ENCODE data around the gene SERPINB6.
"Not testable (repeated sequence)": the region's sequence is repeated elsewhere in the genome, so short reads cannot be mapped to it uniquely, and the experiment has no call there.

SERPINB6 gene

DNA sequence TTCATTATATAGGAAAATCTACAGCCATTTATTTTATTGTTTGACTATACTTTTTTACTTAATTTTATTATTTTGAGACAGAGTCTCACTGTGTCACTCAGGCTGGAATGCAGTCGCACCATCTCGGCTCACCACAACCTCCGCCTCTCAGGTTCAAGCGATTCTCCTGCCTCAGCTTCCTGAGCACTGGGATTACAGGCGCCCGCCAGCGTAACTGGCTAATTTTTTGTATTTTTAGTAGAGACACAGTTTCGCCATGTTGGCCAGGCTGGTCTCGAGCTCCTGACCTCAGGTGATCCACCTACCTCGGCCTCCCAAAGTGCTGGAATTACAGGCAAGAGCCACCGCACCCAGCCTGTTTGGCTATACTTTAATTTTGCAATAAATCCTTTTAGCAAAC lies 38.5 kb downstream of the SERPINB6 start:
- not testable (repeated sequence) for DNase-seq

GRCh38 chr6:2931970-2932748 lies 39.2 kb downstream of the SERPINB6 start:
- peak; percentile 93 for DNase-seq

- no peak for DNase-seq
Measured at GRCh38 chr6:2931055-2931454, 40.3 kb downstream of the SERPINB6 start.

- DNase-seq: not testable (repeated sequence)
Measured at GRCh38 chr6:2927931-2928330, 43.4 kb downstream of the SERPINB6 start.

DNA sequence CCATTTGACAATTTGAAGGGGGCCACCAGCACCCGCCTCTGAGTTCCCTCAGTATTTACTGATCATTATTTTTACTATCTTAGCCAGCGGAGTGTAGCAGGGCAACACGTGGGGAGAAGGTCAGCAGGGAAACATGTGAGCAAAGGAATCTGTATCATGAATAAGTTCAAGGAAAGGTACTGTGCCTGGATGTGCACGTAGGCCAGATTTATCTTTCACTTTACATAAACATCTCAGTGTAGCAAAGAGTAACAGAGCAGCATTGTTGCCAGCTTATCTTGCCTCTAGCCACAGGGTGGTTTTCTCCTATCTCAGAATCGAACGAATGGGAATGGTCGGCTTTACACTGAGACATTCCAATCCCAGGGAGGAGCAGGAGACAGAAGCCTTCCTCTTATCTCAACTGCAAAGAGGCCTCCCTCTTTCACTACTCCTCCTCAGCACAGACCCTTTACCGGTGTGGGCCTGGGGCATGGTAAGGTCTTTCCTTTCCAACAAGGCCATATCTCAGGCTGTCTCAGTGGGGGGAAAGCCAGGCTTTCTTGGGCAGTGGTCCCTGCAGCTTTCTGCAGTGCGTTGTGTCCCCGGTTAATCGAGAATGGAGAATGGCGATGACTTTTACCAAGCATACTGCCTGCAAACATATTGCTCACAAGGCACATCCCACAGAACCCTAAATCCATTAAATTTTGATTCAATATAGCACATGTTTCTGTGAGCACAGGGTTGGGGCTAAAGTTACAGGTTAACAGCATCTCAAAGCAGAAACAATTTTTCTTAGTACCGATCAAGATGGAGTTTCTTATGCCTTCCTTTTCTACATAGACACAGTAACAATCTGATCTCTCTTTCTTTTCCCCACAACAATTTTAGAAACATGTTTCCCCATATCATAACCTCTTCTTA lies 45.3 kb downstream of the SERPINB6 start:
- not testable (repeated sequence) for DNase-seq

DNA sequence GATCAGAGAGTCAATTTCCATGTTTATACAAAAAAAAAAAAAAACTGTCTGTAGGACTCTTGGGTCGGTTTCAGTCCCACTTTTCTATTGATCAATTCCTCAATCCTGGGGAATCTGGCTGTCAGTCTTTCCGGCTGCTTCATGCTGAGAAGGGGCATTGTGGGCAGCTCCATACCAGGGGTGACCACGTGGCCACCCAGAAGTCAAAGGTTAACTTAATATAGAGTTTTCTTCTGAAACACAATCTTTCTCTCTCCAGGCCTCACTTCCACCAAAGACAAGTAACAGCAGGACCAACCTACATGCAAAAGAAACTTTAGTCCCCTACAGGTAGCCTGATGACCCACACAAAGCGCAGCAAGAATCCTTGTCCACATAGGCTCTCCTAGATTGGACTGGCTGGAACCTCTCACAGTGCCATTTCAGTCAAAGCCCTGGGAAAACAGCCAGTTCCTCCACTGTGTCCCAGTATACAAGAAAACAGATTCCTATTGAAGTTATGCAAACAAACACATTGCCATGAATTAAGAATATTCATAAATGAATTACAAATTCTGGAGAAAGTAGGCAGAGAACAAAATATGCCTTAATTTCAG lies 49.7 kb downstream of the SERPINB6 start:
- no peak for DNase-seq

DNA sequence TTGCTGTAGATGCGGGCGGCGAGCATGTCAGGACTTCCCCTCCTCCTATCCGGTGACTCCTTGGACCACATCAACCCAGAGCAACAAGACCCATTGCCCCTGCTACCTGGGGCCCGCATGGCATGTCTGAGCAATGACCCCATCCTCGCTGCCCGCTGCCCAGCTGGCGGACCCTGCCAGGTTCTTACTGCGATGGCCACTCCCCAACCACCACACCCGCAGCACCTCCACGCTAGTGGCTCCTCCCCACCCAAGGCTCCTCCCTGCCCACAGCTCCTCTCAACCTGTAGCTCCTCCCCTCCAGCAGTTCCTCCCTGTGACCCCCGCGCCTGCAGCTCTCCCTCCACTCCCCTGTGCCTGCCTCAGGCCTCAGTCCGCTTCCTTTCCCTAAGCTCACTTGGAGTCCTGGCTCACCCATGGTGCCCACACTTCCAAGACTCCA lies 50.7 kb downstream of the SERPINB6 start:
- DNase-seq: no peak

- no peak for DNase-seq
Measured at GRCh38 chr6:2919886-2920285, 51.5 kb downstream of the SERPINB6 start.

DNA sequence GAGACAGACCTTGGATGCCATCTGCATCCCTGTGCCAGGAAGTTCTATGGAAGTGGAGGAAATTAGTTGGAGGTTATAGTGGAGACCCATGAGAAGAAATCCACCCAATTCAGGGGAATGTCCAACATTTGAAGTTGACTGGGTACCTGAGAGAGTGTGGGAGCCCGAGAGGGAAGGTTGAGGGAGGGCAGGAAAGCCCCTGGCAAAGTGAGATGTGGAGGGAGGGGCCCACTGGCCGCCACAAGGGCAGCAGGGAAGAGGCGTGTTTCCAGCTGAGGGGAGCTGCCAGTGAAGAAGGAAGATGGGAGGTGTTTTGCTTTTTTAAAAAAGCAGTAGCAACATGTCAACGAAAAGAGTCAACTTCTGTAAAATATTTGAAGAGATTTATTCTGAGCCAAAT lies 52.0 kb downstream of the SERPINB6 start:
- DNase-seq: no peak

DNA sequence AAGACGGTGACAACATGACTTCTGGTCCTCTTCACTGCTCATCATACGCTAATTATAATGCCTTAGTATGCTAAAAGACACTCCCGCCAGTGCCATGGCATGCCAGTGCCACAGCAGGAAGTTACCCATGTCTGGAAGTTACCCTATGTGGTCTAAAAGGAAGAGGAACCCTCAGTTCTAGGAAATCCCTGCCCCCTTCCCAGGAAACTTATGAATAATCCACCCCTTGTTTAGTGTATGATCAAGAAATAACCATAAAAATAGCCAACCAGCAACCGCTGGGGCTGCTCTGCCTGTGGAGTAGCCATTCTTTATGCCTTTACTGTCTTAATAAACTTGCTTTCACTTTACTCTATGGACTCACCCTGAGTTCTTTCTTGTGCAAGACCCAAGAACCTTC lies 52.4 kb downstream of the SERPINB6 start:
- peak; percentile 42 for DNase-seq

DNA sequence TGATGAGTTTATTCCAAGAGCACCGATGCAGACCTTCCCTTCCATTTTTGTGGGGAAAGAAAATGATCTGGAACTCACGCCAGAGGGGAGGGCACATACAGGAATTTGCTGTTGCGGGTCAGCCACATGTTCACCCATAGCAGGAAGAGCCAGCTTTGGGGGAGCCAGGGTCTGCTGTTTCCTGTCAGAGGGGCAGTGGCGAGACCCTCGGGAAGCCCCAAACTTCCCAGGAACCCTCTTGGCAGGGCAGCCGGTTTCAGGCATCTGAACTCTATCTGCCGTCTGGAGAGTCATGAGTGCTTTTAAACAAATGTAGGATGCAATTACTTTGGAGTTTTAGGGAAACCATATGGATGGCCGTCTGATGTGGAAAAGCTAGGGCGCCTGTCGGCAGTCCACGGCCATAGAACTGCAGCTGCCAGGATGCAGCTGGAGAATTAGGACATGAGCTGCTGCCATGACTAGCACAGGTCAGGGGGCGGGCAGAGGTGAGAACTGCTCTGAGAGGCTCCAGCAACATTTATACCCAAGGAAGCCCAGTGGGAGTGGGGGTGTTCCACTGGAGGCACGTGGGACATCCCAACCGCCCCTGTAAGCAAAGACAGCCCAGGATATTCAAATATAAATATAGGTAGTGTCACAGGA lies 53.4 kb downstream of the SERPINB6 start:
- DNase-seq: no peak

DNA sequence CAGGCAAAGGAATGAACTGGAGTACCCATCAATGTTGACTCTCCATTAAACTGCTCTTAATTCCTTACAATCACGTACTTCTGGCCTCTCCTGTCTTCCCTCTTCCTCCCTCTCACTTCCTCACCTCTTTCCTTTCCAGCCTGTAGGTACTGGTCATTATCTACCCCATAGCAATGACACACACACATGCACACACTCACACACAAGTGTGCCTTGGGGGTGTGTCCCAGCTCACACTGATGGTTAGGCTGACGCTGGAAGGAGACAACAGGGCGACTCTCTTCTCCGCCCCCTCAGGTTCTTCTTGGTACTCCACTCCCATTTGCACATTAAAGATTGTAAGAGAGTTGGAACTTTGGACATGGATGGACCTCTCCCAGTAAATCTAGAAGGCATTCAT lies 54.3 kb downstream of the SERPINB6 start:
- no peak for DNase-seq

DNA sequence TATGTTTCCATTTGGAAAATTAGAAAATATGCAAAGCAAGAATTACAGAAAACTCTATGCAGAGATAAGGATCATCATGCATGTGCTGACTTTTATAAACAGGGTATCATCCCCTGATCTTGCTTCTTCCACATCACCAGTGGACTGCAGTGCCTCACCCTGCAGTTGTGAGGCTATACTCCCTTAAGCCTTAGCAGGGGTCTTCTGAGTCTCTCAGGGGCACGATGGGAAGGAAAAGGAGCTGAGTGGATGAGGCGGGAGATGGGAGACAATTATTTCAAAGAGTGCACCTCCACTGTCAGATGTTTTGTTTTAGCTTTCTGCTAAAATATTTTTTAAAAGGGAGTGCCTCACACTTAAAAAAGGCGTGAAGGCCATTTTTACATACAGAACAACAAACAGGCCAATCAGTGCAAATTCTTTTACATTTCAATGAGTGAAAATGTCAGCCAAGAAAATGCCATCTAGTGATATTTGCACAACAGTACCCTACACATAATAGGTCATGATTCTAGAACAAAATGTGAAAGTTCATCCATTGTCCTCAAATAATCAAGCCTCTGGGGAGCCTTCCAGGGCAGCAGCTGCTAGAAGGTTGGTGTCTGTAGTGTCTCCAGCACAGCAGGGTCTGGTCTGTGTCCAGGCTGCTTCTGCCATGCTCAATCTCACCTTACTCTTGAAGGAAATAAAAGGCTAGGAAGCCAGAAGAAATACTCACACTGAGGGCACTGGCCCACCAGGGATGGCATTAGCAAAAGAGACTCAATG lies 55.0 kb downstream of the SERPINB6 start:
- no peak for DNase-seq

DNA sequence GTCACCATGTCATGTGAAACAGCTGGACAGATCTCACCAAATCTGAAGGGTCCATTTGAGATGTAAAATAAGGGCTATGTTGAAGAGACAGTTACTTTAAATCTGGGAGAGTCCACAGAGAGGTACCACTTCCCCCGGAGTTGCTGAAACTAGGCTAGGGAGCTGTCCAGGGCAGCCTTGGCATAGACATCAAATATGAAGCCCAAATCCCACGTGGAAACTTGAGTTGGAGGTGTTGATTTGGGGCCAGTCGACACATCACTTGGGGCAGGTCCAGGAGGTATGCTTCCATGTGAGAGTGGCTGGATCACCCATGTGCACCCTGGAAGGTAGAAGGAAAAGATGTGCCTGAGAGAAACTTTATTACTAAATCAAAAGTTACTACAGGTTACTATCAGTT lies 56.2 kb downstream of the SERPINB6 start:
- DNase-seq: no peak

- no peak for DNase-seq
Measured at GRCh38 chr6:2914318-2914660, 57.1 kb downstream of the SERPINB6 start.

DNA sequence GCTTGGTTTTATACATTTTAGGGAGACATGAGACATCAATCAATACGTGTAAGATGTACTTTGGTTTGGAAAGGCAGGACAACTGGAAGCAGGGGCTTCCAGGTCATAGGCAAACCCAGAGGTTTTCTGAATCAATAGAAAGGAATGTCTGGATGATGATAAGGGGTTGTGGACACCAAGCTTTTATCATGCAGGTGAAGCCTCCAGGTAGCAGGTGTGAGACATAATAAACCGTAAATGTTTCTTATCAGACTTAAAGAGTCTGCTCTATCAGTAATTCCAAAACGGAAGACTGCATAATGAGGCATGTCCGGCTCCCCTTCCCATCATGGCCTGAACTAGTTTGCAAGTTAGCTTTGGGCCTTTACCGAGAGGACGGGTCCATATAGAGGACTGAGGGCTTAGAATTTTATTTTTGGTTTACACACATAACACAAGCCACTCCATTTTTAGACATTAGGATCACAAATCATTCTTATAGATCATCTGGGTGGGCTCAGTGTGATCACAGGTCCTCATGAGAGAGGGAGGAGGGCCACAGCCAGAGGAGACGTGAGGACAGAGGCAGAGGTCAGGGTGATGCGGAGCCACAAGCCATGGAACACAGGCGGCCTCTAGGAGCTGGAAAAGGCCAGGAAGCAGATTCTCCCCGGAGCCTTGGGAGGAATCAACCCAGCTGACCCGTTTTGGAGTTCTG lies 57.6 kb downstream of the SERPINB6 start:
- no peak for DNase-seq

- no peak for DNase-seq
Measured at GRCh38 chr6:2911171-2911570, 60.2 kb downstream of the SERPINB6 start.

GRCh38 chr6:2909718-2910117 lies 61.6 kb downstream of the SERPINB6 start:
- no peak for DNase-seq

DNA sequence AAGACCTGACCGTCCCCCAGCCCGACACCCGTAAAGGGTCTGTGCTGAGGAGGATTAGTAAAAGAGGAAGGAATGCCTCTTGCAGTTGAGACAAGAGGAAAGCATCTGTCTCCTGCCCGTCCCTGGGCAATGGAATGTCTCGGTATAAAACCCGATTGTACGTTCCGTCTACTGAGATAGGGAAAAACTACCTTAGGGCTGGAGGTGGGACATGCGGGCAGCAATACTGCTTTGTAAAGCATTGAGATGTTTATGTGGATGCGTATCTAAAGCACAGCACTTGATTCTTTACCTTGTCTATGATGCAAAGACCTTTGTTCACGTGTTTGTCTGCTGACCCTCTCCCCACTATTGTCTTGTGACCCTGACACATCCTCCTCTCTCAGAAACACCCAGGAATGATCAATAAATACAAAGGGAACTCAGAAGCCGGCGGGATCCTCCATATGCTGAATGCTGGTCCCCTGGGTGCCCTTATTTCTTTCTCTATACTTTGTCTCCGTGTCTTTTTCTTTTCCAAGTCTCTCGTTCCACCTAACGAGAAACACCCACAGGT lies 62.2 kb downstream of the SERPINB6 start:
- DNase-seq: not testable (repeated sequence)

GRCh38 chr6:2908516-2908915 lies 62.9 kb downstream of the SERPINB6 start:
- DNase-seq: not testable (repeated sequence)
